Neural cell (in vitro differentiated cells): Measurements from ENCODE around the gene FSTL5.

Experiments
- CTCF ChIP-seq: fragments of 450-650 bp; IDR thresholded peaks from 2 replicates; pipeline ENCODE4 v1.5.1; 2014; ENCODE audit warnings: antibody characterized with exemption, mild to moderate bottlenecking, moderate library complexity; ENCODE audit not compliant: poor library complexity, severe bottlenecking
- POLR2AphosphoS5 ChIP-seq: IDR thresholded peaks from 2 replicates; pipeline ENCODE4 v1.6.1; 2012

- TF ChIP-seq POLR2AphosphoS5 (no peak), CTCF (no peak)
Observed at GRCh38 chr4:161841759-161842158, 322.0 kb downstream of the FSTL5 start.
